Measurements from ENCODE around the gene RASA3. TPM values are rescaled to one million over a fixed set of nuclear protein-coding genes. Genes with fewer than 3 reads are reported as not detected.
"Not testable (repeated sequence)": the region's sequence is repeated elsewhere in the genome, so short reads cannot be mapped to it uniquely, and the experiment has no call there.

The RASA3 gene
- total RNA-seq, 1 experiment from 2014 or later, result 13.2 TPM

DNA sequence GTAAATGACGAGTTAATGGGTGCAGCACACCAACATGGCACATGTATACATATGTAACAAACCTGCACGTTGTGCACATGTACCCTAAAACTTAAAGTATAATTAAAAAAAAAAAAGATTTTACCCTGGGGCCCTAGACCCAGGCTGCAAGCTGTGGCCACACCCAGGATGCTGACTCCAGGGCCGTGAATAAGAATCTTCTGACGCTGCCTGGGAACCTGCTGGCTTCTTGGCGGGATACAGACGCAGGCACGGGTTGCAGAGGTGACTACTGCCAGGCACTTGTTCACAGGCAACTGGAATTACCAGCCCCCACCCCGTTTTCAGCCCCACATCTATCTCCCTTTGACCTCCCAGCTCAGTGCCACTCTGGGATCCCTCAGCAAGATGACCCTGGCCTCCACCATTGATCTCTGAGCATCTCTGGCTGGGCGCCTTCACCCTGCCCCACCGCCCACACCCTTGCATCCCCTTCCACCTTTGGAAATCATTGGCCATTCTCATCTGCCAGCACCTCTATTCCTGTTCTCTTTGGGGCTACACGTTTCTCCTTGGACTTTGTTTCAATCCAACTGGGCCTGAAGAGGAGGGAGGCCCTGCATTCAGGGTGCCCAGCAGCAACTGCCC is 25.6 kb upstream of the RASA3 start:
- DNase-seq (ENCODE audit: low read depth), result no peak

DNA sequence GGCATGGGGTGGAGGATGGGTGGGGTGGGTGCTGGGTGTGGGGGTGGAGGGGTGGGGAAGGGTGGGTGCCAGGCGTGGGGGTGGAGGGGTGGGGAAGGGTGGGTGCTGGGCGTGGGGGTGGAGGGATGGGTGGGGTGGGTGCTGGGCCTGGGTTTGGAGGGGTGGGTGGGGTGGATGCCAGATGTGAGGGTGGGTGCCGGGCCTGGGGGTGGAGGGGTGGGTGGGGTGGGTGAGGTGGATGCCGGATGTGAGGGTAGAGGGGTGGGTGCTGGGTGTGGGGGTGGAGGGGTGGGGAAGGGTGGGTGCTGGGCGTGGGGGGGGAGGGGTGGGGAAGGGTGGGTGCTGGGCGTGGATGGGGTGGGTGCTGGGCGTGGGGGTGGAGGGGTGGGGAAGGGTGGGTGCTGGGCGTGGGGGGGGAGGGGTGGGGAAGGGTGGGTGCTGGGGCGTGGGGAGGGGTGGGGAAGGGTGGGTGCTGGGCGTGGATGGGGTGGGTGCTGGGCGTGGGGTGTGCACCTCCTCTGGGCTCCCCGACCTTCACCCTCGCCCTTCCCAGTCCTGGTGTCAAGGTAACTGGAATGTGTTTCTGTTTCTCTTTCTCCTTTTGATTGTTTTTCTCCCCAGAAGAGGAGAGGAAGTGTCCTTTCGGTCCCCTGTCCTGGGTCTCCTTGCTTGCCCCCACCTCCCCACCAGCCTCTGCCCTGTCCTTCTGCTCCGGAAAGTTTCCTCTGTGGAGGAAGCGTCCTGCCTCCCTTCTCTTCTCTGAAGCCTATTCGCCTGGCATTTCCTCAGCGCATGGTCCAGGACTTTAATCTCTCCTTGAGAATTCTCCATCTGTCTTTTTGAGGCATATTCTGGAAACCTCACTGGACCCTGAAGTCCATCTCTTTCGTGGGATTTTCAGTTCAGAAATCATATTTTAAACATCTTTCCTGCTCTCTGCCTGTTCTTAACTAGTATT is 23.8 kb upstream of the RASA3 start:
- no peak for DNase-seq (ENCODE audit: low read depth)

DNA sequence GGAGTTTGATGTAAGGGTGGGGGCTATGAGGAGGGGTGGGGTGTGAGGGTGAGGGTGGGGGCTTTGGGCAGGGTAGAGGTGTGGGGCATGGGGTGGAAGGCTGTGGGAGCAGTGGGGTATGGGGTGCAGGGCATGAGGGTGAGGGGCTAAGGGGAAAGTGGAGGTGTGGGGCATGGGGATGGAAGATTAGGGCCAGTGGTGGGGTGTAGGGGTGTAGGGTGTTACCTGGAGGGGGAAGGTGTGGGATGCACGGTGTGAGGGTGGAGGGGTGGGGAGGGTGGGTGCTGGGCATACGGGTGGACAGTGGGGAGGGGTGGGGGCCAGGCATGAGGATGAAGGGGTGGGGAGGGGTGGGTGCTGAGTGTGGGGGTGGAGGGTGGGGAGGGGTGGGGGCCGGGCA is 22.9 kb upstream of the RASA3 start:
- DNase-seq (ENCODE audit: low read depth), result no peak

DNA sequence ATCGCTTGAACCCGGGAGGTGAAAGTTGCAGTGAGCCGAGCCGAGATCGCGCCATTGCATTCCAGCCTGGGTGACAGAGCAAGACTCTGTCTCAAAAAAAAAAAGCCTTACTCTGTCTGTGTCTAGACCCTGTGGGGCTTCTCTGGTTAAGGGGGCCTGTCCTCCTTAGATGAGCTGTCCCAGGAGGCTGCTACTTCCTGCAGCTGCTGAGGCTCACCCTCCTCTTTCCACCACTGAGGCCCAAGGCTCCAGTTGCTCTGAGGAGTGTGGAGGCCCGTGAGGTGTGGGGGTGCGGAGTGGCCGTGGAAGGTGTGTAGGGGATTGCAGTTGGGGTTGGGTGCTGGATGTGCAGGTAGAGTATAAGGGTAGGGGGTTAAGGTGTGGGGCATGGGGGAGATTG is 22.1 kb upstream of the RASA3 start:
- DNase-seq (ENCODE audit: low read depth), result no peak

DNA sequence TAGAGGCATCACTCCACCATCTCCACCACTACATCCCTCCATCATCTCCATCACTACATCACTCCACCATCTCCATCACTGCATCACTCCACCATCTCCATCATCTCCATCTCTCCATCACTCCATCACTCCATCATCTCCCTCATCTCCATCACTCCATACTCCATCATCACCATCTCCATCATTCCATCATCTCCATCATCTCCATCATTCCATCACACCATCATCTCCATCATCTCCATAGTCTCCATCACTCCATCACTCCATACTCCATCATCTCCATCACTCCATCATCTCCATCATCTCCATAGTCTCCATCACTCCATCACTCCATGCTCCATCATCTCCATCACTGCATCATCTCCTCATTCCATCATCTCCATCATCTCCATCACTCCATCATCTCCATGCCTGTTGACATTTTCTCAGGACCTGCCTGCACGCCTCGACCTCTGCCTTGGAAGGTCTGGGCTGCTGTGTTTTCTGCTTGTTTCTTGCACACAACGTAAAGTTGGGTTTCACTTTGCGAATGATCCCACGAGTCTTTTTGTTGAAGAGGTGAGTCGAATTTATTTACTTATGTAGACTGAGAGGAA is 21.2 kb upstream of the RASA3 start:
- DNase-seq (ENCODE audit: low read depth), result no peak

DNA sequence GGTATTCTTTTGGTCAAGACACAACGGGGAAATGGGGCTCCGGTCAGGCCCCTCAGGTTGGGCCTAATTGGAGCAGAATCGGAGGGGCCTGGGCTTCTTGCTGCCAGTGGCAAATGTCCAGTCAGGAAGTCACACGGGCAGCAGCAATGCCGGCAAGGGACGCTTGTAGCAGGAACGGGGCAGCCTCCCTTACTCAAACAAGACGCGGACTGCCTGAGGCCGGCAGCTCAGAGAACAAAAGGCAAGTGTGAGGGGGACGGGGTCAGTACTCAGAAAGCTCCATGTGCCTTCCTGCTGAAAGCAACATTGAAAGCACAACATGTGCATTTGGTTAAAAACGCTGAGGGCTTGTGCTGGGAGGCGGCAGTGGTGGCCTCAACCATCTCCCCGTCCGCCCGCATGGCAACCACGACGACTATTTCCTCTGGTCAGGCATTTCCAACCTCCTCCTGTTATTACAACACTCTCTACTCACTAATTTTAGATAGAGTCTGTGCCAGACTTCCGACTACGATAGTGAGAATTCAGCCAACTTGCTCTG is 20.5 kb upstream of the RASA3 start:
- no peak for DNase-seq (ENCODE audit: low read depth)

DNA sequence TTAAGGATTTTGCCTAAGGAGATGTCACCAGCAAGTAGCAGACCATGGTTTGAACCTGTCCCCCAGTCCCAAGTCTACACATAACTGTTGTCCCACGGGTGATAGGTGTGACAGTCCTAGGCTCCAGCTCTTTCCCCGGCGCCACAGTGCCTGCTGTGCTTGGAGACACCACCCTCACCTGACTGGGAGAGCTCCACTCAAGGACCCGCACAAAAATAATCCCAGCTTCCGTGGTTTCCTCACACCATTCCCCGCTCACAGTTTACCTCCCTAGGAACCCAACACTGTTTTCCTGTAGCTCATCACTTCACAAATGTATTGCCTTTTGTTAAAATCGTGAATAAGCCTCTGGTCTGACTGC is 19.8 kb upstream of the RASA3 start:
- no peak for DNase-seq (ENCODE audit: low read depth)

DNA sequence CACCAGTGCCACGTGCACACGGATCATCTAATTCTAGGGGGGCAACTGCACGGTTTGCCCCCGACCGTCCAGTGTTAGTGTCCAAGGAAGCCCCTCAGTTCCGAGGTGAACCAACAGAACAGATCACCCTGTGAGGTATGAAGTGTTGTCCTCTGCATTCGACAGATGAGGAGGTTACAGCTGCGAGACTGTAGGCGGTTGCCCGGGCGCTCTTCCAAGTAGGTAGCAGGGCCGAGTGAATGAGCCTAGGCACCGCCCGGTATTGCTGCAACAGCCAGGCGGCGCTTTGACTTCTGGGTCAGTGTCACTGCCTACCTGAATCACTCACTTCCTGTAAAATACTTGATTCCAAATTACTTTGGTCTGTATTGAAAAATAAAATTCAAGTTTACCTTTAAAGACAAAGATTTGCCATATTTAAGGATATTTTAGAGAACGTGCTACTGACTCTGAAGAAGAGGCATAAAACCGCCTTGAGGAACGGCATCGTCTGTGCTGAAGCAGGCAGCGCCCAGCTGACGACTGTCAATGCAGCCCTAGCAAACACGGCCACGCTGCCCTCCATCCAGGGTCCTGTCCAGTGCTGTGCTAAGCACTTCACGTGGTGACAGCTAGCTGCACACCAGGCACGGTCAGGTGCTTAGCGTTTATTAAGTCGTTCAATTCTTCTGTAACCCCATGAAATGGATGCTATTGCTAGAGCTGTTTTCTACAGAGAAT is 19.3 kb upstream of the RASA3 start:
- peak; percentile 85 for DNase-seq (ENCODE audit: low read depth)

DNA sequence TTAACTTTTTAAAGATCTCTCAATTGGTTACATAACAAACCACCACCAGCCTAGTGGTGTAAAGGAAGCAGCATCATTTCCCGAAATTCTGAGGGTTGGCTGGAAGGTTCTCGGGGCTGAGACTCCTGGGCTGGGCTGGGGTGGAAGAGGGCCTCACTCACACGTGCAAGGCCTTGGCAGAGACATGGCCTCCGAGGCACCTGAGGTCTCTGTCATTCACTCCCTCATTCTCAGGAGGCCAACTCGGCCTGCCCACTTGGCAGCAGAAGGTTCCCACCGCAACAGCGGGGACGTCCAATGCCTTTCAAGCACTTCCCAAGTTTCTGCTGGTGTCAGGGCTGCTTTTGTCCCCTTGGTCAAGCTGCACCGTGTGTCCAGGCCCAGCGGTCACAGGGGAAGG is 18.6 kb upstream of the RASA3 start:
- DNase-seq (ENCODE audit: low read depth), result no peak

DNA sequence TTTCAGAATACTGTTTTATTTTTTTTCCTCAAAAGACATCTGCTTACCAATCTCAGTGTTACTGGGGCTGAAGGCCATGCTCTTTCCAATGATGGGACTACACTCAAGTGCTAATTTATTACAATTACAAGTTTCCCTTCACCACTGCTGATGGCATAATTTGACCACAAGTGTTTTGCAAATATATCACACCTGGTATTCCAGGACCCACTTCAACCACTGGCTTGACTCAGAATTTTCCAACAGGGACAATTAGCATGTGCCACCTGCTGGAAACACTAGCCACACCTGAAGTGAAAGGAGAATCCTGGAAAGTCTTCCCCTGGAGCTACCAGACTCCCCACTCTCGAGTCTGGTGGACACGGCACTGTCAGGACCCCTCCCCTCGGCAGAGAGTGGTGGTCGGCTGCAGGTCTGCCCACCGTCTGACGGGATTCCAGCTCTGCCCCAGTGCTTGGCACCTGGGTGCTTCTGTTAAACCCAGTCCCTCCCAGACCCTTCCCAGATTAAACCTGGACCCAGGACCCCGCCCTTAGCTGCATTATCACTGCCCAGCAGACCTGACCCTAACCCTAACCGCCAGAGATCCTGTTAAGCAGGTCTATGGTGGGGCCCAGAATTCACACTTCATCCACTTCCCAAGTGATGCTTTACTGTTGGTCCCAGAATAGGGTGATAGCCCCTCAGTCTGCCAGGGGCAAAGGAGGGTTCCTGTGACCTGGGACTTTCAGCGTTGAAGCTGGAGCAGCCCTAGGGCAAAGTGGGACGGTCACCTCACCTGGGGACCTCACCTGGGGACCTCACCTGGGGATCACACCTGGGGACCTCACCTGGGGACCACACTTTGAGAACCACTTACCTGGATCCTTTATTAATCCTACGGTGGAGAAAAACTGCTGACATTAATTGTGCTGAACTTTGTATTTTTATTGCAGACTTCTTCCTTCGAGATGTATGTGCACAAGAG is 17.6 kb upstream of the RASA3 start:
- no peak for DNase-seq (ENCODE audit: low read depth)

DNA sequence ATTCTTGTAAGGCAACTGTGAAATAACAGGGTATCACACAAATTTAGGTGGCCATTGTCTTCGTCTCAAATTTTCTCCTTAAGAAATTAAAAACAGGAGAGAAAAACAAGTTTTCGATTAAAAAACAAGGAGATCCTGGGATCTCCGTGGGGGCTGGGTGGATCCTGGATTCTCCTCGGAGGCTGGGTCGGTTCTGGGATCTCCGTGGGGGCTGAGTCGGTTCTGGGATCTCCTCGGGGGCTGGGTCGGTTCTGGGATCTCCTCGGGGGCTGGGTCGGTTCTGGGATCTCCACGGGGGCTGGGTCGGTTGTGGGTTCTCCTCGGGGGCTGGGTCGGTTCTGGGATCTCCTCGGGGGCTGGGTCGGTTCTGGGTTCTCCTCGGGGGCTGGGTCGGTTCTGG is 16.5 kb upstream of the RASA3 start:
- DNase-seq (ENCODE audit: low read depth), result not testable (repeated sequence)

DNA sequence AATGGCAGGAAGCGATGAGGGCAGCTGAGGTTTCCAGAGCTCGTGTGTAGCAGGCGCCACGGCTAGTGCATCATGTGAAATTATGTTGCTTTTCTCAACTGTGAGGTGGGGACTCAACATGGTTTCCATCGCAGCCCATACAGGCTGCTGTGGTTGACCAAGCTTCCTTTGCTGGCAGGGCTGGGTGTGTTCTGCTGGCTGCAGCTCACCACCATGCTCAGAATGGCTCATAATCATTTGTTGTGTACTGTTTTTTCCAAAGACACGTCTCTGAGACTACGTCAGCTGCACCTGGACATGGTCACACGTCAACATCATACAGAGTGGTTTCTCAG is 16.1 kb upstream of the RASA3 start:
- DNase-seq (ENCODE audit: low read depth), result no peak

DNA sequence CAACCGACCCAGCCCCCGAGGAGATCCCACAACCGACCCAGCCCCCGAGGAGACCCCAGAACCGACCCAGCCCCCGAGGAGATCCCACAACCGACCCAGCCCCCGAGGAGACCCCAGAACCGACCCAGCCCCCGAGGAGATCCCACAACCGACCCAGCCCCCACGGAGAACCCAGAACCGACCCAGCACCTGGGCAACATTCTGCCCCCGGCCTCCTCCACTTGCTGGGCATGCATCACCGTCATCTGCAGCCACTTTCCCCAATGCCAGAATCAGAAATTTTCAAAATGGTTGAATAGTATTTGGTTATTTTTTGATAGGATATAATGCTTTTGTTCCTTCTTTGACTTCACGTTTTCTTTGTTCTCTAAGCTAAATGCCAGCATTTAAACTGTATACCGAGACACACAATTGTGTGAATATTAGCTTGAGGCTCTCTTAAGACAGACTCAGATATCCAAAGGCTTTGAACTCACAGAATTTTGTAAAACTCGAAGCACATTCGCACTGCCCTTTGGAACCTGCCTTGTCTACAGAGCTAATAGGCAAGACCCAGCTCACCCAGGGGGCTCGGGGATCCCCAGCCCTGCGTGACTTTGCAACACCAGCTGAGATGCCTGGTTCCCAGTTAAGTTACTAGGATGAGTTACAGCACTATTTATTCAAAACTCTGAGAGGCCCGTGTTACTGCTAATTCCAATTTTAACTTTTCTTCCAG is 15.5 kb upstream of the RASA3 start:
- no peak for DNase-seq (ENCODE audit: low read depth)

DNA sequence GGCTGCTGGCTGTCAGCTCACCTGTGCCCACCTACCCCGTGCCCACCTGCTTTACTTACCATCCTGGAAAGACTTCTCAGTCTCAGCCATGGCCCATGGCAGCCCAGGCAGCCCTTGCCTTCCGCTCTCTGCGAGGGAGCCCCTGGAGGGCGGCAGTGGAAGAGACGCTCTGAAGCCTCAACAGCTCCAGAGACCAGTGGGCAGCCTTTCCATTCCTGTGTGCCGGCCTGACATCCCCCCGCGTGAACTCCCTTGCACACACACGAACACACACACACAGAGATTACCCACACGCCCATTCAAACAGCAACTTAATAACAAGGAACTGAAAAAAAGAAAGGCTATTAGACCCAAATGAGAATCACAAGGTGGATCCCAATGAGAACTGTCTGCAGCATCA is 14.2 kb upstream of the RASA3 start:
- no peak for DNase-seq (ENCODE audit: low read depth)

DNA sequence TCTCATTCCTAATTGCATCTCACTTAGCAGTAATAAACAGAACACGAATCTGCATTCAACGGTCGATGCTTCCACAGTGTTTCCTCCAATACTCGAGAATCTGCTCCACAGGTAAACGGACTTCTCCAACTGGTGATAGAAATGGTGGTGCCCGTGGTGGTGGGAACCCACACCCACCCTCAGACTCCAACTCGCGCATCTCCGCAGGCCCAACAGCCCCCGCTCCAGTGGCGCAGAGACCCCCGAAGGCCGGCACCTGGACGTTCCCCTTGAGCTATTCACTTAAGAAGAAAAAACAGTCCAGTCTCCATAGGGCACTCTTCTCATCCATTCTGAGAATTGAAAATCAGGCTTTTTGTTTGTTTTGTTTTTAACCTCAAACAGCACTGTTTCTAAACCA is 13.8 kb upstream of the RASA3 start:
- no peak for DNase-seq (ENCODE audit: low read depth)

DNA sequence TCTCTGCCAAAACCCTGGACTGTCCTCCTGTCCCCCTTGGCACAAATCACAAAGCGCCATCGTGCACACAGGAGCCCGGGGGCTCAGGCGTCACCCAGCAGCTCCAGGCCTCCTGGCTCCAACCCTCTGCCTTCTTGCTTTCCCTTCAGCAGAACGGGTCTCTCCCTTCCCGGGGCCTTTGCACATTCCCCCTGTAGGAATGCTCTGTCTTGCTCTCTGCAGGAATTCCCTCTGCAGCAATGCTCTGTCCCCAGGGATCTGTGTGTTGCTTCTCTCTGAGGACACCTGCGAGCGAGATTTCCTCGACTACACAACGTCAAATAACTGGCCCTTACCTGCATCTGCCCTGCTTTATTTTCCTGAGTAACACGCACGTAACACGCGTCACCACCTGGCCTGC is 13.3 kb upstream of the RASA3 start:
- no peak for DNase-seq (ENCODE audit: low read depth)

DNA sequence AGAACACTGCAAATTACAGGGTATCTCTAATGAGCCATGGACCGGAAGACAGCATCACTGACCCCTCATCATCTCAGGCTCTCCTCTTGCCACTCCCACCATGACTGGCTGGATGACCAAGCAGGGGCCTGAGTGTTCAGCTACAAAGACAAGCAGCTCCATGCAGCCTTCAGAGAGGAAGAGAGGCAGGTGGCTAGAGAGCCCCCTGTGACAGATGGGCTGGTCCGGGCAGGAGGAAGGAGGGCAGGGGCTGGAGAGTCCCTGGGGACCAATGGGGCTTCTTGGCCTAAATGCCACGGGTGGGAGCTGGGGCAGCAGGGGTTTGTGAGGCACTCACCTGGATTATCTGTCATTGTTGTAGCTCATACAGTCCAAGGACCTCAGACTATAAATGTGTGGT is 12.8 kb upstream of the RASA3 start:
- no peak for DNase-seq (ENCODE audit: low read depth)

DNA sequence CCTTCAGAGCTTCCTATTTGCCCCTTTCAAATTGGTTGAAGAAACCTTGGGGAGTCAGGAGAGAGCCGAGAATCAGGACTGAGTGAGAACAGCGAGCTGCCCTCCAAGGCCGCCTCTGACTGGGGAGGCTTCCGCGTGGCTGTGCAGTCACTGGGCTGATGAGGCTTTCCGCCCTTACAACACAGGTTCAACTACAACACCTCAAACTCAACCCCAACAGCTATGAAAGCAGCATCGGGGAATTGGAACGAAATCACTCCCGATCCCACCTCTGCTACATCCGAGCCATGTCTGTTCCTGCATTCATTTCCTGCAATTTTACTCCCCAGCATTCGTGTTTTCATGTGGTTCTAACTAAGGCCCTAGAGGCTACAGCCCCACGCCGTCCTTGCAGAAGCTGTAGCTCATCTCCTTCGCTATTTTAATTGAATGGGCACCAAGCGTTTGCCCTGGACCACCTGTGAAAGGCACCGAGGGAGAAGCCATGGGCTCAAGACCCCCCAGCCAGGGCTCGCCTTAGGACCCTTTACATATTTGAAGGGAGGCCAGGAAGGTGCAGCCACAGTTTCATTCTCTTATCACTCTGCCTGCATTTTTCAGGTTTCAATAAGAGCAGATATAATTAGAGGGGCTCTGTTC is 12.3 kb upstream of the RASA3 start:
- no peak for DNase-seq (ENCODE audit: low read depth)

DNA sequence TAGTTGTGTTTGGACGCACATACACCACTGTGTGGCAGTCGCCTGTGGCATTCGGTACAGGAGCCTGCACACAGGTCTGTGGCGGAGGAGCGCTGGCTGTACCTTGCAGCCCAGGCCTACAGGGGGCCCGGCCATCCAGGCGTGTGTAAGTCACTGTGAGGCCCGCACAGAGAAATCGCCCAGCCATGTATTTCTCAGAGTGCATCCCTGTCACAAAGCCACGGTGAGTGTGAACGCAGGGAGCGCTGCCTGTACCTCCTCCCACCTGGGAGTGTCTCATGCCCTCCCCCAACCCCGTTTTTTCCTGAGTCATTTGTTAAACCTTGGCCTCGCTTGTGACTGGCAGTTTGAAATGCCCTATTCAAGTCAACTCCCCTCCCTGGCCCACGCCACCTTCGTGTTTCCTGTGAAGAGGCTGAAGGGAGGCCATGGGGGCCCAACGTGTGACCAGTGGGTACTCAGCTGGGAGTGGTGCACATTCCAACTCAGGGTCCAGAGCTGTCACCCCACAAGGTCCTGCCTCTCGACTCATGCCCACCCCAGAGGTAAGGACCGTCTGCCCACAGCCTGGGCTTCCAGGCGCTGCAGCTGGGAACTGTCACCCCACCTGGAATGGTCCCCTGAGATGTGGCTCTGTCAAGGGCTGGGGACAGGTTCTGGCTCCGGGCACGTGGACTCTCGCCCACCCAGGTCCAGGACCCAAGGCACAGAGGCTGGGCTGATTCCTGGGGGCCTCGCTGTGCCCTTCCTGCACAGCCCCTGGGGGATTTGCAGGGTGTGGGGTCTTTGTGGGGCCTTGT is 11.6 kb upstream of the RASA3 start:
- peak; percentile 52 for DNase-seq (ENCODE audit: low read depth)
